HepG2 (cell line): Measurements from ENCODE around the gene DCST2. TPM values are rescaled to one million over a fixed set of nuclear protein-coding genes. Genes with fewer than 3 reads are reported as not detected.

Experiments
- ATAC-seq: fragments of 200-7000 bp; cut with Tn5 transposase; 3 replicates; pipeline ENCODE4 v1.9.1; 2020; ENCODE audit warnings: mild to moderate bottlenecking, moderate library complexity
- BruUV-seq: library from RNA; stranded (reverse); fragments of 400-500 nt; replicated peaks from 2 replicates; lab custom pipeline; 2021; lab: Mats Ljungman, UMichigan
- CTCF ChIA-PET: fragments of 300-600 bp; formaldehyde crosslinking; extraction: SDS; loops from one replicate; lab custom pipeline; 2021; ENCODE audit warnings: low total read pairs, inconsistent platforms, low intra/inter-chr PET ratio; lab: Yijun Ruan, JAX
- POLR2A ChIA-PET: fragments of 350-600 bp; sonication (Branson Sonifier 250); formaldehyde crosslinking; loops from one replicate; lab custom pipeline; 2020; ENCODE audit warnings: antibody characterized with exemption, inconsistent platforms; lab: Yijun Ruan, JAX
- DNase-seq: peaks from one replicate; pipeline ENCODE4 v3.0.0-alpha.2; 2015; ENCODE audit warnings: low spot score
- FAIRE-seq: peaks from 3 replicates; lab custom pipeline; 2011; peaks lifted over from hg19 to GRCh38; lab: Jason Lieb, UNC
- H2AFZ ChIP-seq: one replicate; pipeline ENCODE4 v1.6.1; 2011; ENCODE audit warnings: low read length, inconsistent platforms
- H3K27ac ChIP-seq: fragments of 300-600 bp; 3 replicates; pipeline ENCODE4 v1.8.0; 2011; ENCODE audit warnings: mixed run types, mild to moderate bottlenecking, mixed read lengths, low read length, inconsistent platforms; ENCODE audit not compliant: insufficient read depth; ENCODE audit errors: extremely low read length
- H3K27me3 ChIP-seq, 2 experiments: fragments of 200-600 bp in 1 of 2; 2 replicates in 1 of 2; 3 replicates in 1 of 2; pipeline versions ENCODE4 v1.6.0 to v1.8.0; 2011; ENCODE audit warnings: low read length in 2 of 2, mild to moderate bottlenecking in 2 of 2, moderate library complexity in 2 of 2, inconsistent platforms in 1 of 2; ENCODE audit not compliant: insufficient read depth in 2 of 2, control insufficient read depth in 1 of 2
- H3K36me3 ChIP-seq, 2 experiments: fragments of 200-600 bp in 1 of 2; replicated peaks in 1 of 2; 2 replicates in 1 of 2; 3 replicates in 1 of 2; pipeline versions ENCODE4 v1.5.1 to v1.8.0; 2011; ENCODE audit warnings: low read length in 2 of 2, inconsistent platforms in 1 of 2; ENCODE audit not compliant: insufficient read depth in 2 of 2, control insufficient read depth in 1 of 2
- H3K4me1 ChIP-seq: 2 replicates; pipeline ENCODE4 v1.5.1; 2012; ENCODE audit warnings: low read length, inconsistent platforms; ENCODE audit not compliant: insufficient read depth
- H3K4me2 ChIP-seq: 2 replicates; pipeline ENCODE4 v1.6.0; 2011; ENCODE audit warnings: low read depth, low read length, inconsistent platforms
- H3K4me3 ChIP-seq, 3 experiments: fragments of 200-600 bp in 1 of 3; sonication (generic), shearing (Covaris generic) in 1 of 3; replicated peaks in 1 of 3; 2 replicates each; pipeline ENCODE4 v1.5.1; 2011 to 2016; ENCODE audit warnings: low read length in 3 of 3, inconsistent platforms in 2 of 3, low read depth in 2 of 3, mild to moderate bottlenecking in 2 of 3, control low read depth in 1 of 3, mixed read lengths in 1 of 3; ENCODE audit not compliant: insufficient read depth in 1 of 3
- H3K79me2 ChIP-seq: one replicate; pipeline ENCODE4 v1.6.1; 2011; ENCODE audit warnings: low read length, inconsistent platforms; ENCODE audit not compliant: insufficient read depth
- H3K9ac ChIP-seq: 2 replicates; pipeline ENCODE4 v1.6.0; 2011; ENCODE audit warnings: mild to moderate bottlenecking, low read depth, low read length, inconsistent platforms; ENCODE audit not compliant: insufficient read depth
- H3K9me3 ChIP-seq: 2 replicates; pipeline ENCODE4 v1.5.1; 2012; ENCODE audit warnings: mild to moderate bottlenecking, low read length
- H4K20me1 ChIP-seq: 2 replicates; pipeline ENCODE4 v1.6.0; 2011; ENCODE audit warnings: inconsistent platforms, mild to moderate bottlenecking, low read length, moderate library complexity; ENCODE audit not compliant: insufficient read depth
- ATF5 ChIP-seq: sonication (generic); formaldehyde crosslinking; IDR thresholded peaks from 2 replicates; pipeline ENCODE4 v1.4.0; 2020; ENCODE audit warnings: mild to moderate bottlenecking, low read depth, missing genetic modification reagents
- HNF4A ChIP-seq: sonication (generic); formaldehyde crosslinking; IDR thresholded peaks from 2 replicates; pipeline ENCODE4 v1.4.0; 2020; ENCODE audit warnings: missing genetic modification reagents
- RCOR2 ChIP-seq: IDR thresholded peaks from 2 replicates; pipeline ENCODE4 v1.6.1; 2016; ENCODE audit warnings: missing biosample characterization, missing genetic modification reagents
- TAF15 ChIP-seq: fragments of 200-400 bp; formaldehyde crosslinking; IDR thresholded peaks from one replicate; pipeline ENCODE4 v1.6.1; 2018; ENCODE audit warnings: mild to moderate bottlenecking, low read depth, low read length; ENCODE audit not compliant: poor library complexity, severe bottlenecking
- TOPORS ChIP-seq: sonication (generic); formaldehyde crosslinking; IDR thresholded peaks from 2 replicates; pipeline ENCODE4 v1.8.0; 2023; ENCODE audit warnings: mild to moderate bottlenecking, missing genetic modification reagents
- XRCC5 ChIP-seq: fragments of 200-400 bp; formaldehyde crosslinking; optimal IDR thresholded peaks from 2 replicates; pipeline ENCODE3; 2017; ENCODE audit warnings: mild to moderate bottlenecking, low read length
- ZBTB1 ChIP-seq: sonication (generic); formaldehyde crosslinking; IDR thresholded peaks from 2 replicates; pipeline ENCODE4 v1.4.0; 2020; ENCODE audit warnings: missing genetic modification reagents, borderline replicate concordance
- WGBS: methylation state at CpG from one replicate; pipeline ENCODE4 v1.1.6; 2017; ENCODE audit warnings: low lambda C conversion rate; 5-methylcytosine and 5-hydroxymethylcytosine counted together
- in situ Hi-C: cut with HindIII; loops from 2 replicates; pipeline ENCODE4 v1.10.0; 2017; ENCODE audit warnings: low pct_unique_long_range_greater_than_20kb; ENCODE audit not compliant: extremely low pct_ligation_motif_present
- intact Hi-C: fragments of 100-400 bp; cut with micrococcal nuclease; formaldehyde crosslinking; loops from one replicate; pipeline ENCODE4 v1.10.0; 2022; ENCODE audit not compliant: unreplicated experiment
- polyA plus RNA-seq, 8 experiments: library from polyadenylated mRNA; depleted of rRNA in 3 of 8; stranded (reverse) in 7 of 8; unstranded in 1 of 8; fragments of >200 nt; fragmentation: Illumina TruSeq in 4 of 8; extraction: Trizol in 4 of 8; gene quantifications; 2 replicates each; pipeline versions ENCODE4 v1.2.1 to v1.2.3, GENCODE V29; 2011 to 2016; ENCODE audit warnings: low read depth in 4 of 8, missing spikeins in 1 of 8, mixed read lengths in 1 of 8; ENCODE audit not compliant: insufficient read depth in 1 of 8
- total RNA-seq, 5 experiments: library from RNA; depleted of rRNA; stranded (reverse); fragments of >200 nt; fragmentation: Illumina TruSeq; extraction: Trizol; gene quantifications; 2 replicates each; pipeline ENCODE4 v1.2.3, GENCODE V29; 2016; ENCODE audit warnings: low read depth in 1 of 5
- TF ChIP-seq, protein P1 (sequence below): sonication (generic); formaldehyde crosslinking; IDR thresholded peaks from 2 replicates; pipeline ENCODE4 v1.5.0; 2020; ENCODE audit warnings: mild to moderate bottlenecking, missing genetic modification reagents, moderate library complexity

The DCST2 gene
- total and polyA plus RNA-seq, 2 of the 13 experiments (the other 11 are each of a cell fraction or from before 2014, with no cell fraction given) = 0.74 TPM; not detected in 1

DNA sequence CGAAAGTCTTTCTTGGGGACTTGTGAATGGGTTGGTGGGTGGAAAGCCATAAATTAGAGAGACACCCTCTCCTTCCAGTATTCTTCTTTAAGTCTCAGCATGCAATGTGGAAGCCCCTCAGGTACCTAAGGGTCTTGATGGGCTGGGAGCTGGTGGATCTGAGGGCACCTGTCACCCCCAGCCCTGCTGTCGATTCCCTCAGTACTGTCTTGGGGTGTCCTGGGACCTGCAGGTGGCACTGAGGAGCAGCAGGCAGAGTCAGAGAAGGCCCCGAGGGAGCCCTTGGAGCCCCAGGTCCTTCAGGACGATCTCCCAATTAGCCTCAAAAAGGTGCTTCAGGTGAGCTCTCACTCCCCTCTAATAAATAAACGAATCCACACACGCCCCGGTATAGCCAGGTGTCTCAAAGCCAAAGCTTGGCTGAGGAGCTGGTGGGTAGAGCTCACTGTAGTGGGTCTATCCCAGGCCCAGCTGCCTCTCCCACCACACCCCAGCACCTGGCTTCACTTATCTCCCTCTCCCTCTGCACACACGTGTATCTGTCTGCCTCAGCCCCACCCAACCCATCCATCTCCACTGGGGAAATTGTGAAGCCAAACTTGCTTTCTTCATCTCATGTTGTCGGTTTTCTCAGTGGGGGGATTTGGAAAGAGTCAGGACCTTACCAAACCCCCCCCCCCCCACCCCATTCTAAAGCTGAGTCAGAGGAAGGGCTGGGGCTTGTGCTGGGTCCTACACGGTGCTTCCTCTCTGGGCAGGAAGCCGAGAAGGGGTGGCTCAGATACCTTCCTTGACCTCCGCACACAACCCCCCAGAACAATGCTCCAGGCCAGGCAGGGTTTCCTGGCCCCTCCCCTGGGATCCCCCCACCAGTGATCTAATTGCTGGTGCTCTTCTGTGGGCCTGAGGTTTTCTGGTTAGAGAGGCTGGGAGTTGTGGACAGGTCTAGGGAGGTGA lies 19.1 kb upstream of the DCST2 start:
- in situ Hi-C loops (no loop called here), intact Hi-C loops (no loop called here)
- no peak for ATAC-seq
- ChIA-PET CTCF (interaction anchor here (0.8 to 1.9 kb wide), 2 partner anchors 9 to 92 kb away, joined by 3 to 7 read pairs; no protein-coding TSS in a partner anchor), POLR2A (interaction anchor here (1.1 to 2.7 kb wide), 2 partner anchors 12 to 74 kb away, joined by 3 to 8 read pairs; no protein-coding TSS in a partner anchor)
- FAIRE-seq = no peak
- Histone ChIP-seq H3K4me1 (peaks cover 44% of the 10 kb centered on the region), H3K79me2 (no peaks in the 10 kb centered on the region), H3K4me2 (peak overlapping the region; percentile 94), H3K9ac (peak overlapping the region; percentile 57; the same call in 1 of the 2 replicates), H3K9me3 (no peaks in the 10 kb centered on the region), H3K27me3 (no peaks in the 10 kb centered on the region), H3K27ac (no peak overlapping the region), H3K4me3 (peak overlapping the region; percentile 59 to 88 (median 70); a peak in 4 of 6 replicates), H2AFZ (no peak overlapping the region), H4K20me1 (no peaks in the 10 kb centered on the region), H3K36me3 (peaks cover 2 to 10% of the 10 kb centered on the region in 2 experiments; a peak in 4 of 5 replicates)
- DNase-seq = no peak
- TF ChIP-seq ZBTB1 (no peak), RCOR2 (CRISPR knock-in tag) (no peak), TOPORS (CRISPR knock-in tag) (no peak), XRCC5 (no peak), HNF4A (CRISPR knock-in tag) (no peak), TAF15 (no peak), ATF5 (CRISPR knock-in tag) (no peak)
- TF ChIP-seq, protein P1, sequence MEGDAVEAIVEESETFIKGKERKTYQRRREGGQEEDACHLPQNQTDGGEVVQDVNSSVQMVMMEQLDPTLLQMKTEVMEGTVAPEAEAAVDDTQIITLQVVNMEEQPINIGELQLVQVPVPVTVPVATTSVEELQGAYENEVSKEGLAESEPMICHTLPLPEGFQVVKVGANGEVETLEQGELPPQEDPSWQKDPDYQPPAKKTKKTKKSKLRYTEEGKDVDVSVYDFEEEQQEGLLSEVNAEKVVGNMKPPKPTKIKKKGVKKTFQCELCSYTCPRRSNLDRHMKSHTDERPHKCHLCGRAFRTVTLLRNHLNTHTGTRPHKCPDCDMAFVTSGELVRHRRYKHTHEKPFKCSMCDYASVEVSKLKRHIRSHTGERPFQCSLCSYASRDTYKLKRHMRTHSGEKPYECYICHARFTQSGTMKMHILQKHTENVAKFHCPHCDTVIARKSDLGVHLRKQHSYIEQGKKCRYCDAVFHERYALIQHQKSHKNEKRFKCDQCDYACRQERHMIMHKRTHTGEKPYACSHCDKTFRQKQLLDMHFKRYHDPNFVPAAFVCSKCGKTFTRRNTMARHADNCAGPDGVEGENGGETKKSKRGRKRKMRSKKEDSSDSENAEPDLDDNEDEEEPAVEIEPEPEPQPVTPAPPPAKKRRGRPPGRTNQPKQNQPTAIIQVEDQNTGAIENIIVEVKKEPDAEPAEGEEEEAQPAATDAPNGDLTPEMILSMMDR (CRISPR knock-in tag) = peak; percentile 62
- 77% methylated on average over 12 of the region's 12 CpGs for WGBS
- BruUV-seq = no TSS peak
